Panc1 (cell line): ENCODE data around the gene RTP5. TPM values are rescaled to one million over a fixed set of nuclear protein-coding genes. Genes with fewer than 3 reads are reported as not detected.

ENCODE experiments used
- ATAC-seq: fragments of 200-7000 bp; cut with Tn5 transposase; 2 replicates; pipeline ENCODE4 v1.9.1; 2020; ENCODE audit warnings: mild to moderate bottlenecking, moderate library complexity
- BruUV-seq: library from RNA; stranded (reverse); fragments of 400-500 nt; replicated peaks from 2 replicates; lab custom pipeline; 2021; lab: Mats Ljungman, UMichigan
- CTCF ChIA-PET: fragments of 300-600 bp; sonication (Branson Sonifier 250); formaldehyde crosslinking; loops from one replicate; lab custom pipeline; 2022; ENCODE audit warnings: antibody characterized with exemption; lab: Charles Lee
- POLR2A ChIA-PET: fragments of 300-600 bp; sonication (Branson Sonifier 250); formaldehyde crosslinking; loops from one replicate; lab custom pipeline; 2022; ENCODE audit warnings: antibody characterized with exemption; lab: Charles Lee
- DNase-seq: peaks from one replicate; pipeline ENCODE4 v3.0.0-alpha.2; 2010; ENCODE audit warnings: low read depth, low spot score
- H3K27ac ChIP-seq: 2 replicates; pipeline ENCODE4 v1.5.1; 2011; ENCODE audit warnings: mild to moderate bottlenecking, low read length, inconsistent platforms
- H3K27me3 ChIP-seq: fragments of 200-500 bp; sonication (Bioruptor generic); 2 replicates; pipeline ENCODE4 v1.6.0; 2014; ENCODE audit warnings: low read length, inconsistent platforms; ENCODE audit not compliant: control insufficient read depth, insufficient read depth
- H3K36me3 ChIP-seq: fragments of 200-500 bp; sonication (Bioruptor generic); 2 replicates; pipeline ENCODE4 v1.5.1; 2014; ENCODE audit warnings: inconsistent platforms, mild to moderate bottlenecking, low read length, moderate library complexity; ENCODE audit not compliant: control insufficient read depth, insufficient read depth
- H3K4me1 ChIP-seq: 2 replicates; pipeline ENCODE4 v1.5.1; 2011; ENCODE audit warnings: inconsistent platforms, mild to moderate bottlenecking, low read length, moderate library complexity; ENCODE audit not compliant: control insufficient read depth, insufficient read depth
- H3K4me3 ChIP-seq, 2 experiments: 2 replicates each; pipeline ENCODE4 v1.5.1; 2011 to 2012; ENCODE audit warnings: low read depth in 2 of 2, low read length in 2 of 2, mild to moderate bottlenecking in 2 of 2, inconsistent platforms in 1 of 2, moderate library complexity in 1 of 2
- H3K9me3 ChIP-seq: fragments of 200-500 bp; sonication (Bioruptor generic); 2 replicates; pipeline ENCODE4 v1.5.1; 2014; ENCODE audit warnings: low read depth, mild to moderate bottlenecking, inconsistent platforms, low read length, moderate library complexity; ENCODE audit not compliant: control insufficient read depth, insufficient read depth
- CTCF ChIP-seq: fragments of 450-650 bp; IDR thresholded peaks from 2 replicates; pipeline ENCODE4 v1.5.1; 2017; ENCODE audit warnings: mild to moderate bottlenecking
- POLR2AphosphoS5 ChIP-seq: IDR thresholded peaks from 2 replicates; pipeline ENCODE4 v1.6.1; 2012; ENCODE audit warnings: mild to moderate bottlenecking, low read depth, low read length, moderate library complexity
- REST ChIP-seq, 2 experiments: IDR thresholded peaks; 2 replicates each; pipeline ENCODE4 v1.6.1; 2011 to 2012; ENCODE audit warnings: low read depth in 2 of 2, control low read depth in 1 of 2, low read length in 1 of 2, mild to moderate bottlenecking in 1 of 2, moderate library complexity in 1 of 2; ENCODE audit not compliant: insufficient read depth in 1 of 2
- SIN3A ChIP-seq: IDR thresholded peaks from 2 replicates; pipeline ENCODE4 v1.6.1; 2012; ENCODE audit warnings: low read depth, mild to moderate bottlenecking, low read length, moderate library complexity, borderline replicate concordance; ENCODE audit not compliant: insufficient read depth
- TCF7L2 ChIP-seq: IDR thresholded peaks from 2 replicates; pipeline ENCODE4 v1.6.1; 2011; ENCODE audit warnings: mild to moderate bottlenecking, low read depth, low read length, inconsistent platforms
- in situ Hi-C: cut with HindIII; loops from 2 replicates; pipeline ENCODE4 v1.10.0; 2016; ENCODE audit warnings: low sequenced_read_pairs, low pct_unique_long_range_greater_than_20kb
- intact Hi-C: fragments of 100-400 bp; cut with micrococcal nuclease; formaldehyde crosslinking; loops from one replicate; pipeline ENCODE4 v1.10.0; 2022; ENCODE audit not compliant: unreplicated experiment
- total RNA-seq: library from RNA; stranded (reverse); gene quantifications from one replicate; pipeline ENCODE4 v1.2.1, GENCODE V29; 2021; ENCODE audit not compliant: unreplicated experiment

RTP5 gene
- total RNA-seq, 1 experiment from 2014 or later, result not detected

- no peak for ATAC-seq
- intact Hi-C loops, result no loop called here
- peaks cover 5% of the 10 kb centered on the region; the same call in 1 of the 2 replicates for H3K4me1 ChIP-seq
- no peaks in the 10 kb centered on the region for H3K9me3 ChIP-seq
- H3K27me3 ChIP-seq, result no peaks in the 10 kb centered on the region
- ChIA-PET POLR2A (no interaction called here), CTCF (no interaction called here)
- no peak overlapping the region for H3K4me3 ChIP-seq
- H3K36me3 ChIP-seq, result no peaks in the 10 kb centered on the region
- H3K27ac ChIP-seq, result no peak overlapping the region
- in situ Hi-C loops, result no loop called here
- no peak for DNase-seq
- TF ChIP-seq CTCF (no peak), REST (IDR thresholded peaks at IDR 0.05; ENCODE audit: insufficient read depth in 1 of 2, low read depth in 2 of 2, low read length in 1 of 2) (no peak), SIN3A (no peak), TCF7L2 (no peak), POLR2AphosphoS5 (no peak)
- no TSS peak for BruUV-seq
Measured at GRCh38 chr2:241846406-241846805, 23.1 kb upstream of the RTP5 start.

- no peak overlapping the region for H3K4me3 ChIP-seq
- CTCF ChIA-PET, result no interaction called here
- H3K4me1 ChIP-seq, result 0 out of 2 replicates have a peak, but pooled peaks cover 5% of the 10 kb centered on the region
- no TSS peak for BruUV-seq
- TF ChIP-seq TCF7L2, result no peak
- no peak for TF ChIP-seq SIN3A
- no peak for TF ChIP-seq REST (IDR thresholded peaks at IDR 0.05; ENCODE audit: insufficient read depth in 1 of 2, low read depth in 2 of 2, low read length in 1 of 2)
- TF ChIP-seq POLR2AphosphoS5, result no peak
- TF ChIP-seq CTCF, result no peak
- in situ Hi-C loops (no loop called here), intact Hi-C loops (no loop called here)
- ATAC-seq (no peak), DNase-seq (no peak)
- POLR2A ChIA-PET, result no interaction called here
- no peaks in the 10 kb centered on the region for H3K27me3 ChIP-seq
- H3K27ac ChIP-seq, result no peak overlapping the region
- H3K36me3 ChIP-seq, result no peaks in the 10 kb centered on the region
- no peaks in the 10 kb centered on the region for H3K9me3 ChIP-seq
Measured at GRCh38 chr2:241848761-241849615, 20.5 kb upstream of the RTP5 start.
